GM12801 (cell line): ENCODE results near the gene GMDS.

Experiments
- TF ChIP-seq, protein P1 (sequence below): IDR thresholded peaks from one replicate; pipeline ENCODE4 v1.5.1; 2011; ENCODE audit warnings: control low read depth; ENCODE audit not compliant: insufficient read length; ENCODE audit errors: extremely low read depth

The GMDS gene

DNA sequence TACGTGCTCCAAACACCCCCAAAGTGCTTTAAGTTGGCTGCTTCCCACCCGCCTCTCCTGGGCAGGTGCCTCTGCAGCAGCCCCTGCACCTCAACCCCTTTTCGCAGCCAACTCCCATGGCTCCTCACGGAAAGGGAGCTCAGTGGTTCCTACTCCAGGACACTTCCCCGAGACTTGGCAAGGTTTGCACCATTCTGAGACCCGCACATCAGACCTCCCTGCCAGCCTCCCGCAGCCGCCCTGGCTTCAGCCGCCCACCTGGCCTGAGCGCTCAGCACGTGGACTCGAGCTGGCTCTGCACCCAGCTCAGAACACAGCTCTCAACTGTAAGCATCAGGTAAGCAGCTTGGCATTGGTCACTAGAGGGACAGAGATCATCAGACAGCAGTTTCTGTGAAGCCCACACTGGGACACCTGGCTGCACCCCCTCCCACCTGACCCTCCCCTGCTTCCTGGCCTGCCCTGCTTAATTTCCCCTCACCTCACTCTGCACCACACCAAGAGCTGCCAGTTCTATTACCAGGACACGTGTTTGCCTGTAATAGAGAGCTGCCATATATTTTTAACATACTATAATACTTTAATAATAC lies 28.5 kb downstream of the GMDS start:
- TF ChIP-seq, protein P1, sequence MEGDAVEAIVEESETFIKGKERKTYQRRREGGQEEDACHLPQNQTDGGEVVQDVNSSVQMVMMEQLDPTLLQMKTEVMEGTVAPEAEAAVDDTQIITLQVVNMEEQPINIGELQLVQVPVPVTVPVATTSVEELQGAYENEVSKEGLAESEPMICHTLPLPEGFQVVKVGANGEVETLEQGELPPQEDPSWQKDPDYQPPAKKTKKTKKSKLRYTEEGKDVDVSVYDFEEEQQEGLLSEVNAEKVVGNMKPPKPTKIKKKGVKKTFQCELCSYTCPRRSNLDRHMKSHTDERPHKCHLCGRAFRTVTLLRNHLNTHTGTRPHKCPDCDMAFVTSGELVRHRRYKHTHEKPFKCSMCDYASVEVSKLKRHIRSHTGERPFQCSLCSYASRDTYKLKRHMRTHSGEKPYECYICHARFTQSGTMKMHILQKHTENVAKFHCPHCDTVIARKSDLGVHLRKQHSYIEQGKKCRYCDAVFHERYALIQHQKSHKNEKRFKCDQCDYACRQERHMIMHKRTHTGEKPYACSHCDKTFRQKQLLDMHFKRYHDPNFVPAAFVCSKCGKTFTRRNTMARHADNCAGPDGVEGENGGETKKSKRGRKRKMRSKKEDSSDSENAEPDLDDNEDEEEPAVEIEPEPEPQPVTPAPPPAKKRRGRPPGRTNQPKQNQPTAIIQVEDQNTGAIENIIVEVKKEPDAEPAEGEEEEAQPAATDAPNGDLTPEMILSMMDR: no peak

DNA sequence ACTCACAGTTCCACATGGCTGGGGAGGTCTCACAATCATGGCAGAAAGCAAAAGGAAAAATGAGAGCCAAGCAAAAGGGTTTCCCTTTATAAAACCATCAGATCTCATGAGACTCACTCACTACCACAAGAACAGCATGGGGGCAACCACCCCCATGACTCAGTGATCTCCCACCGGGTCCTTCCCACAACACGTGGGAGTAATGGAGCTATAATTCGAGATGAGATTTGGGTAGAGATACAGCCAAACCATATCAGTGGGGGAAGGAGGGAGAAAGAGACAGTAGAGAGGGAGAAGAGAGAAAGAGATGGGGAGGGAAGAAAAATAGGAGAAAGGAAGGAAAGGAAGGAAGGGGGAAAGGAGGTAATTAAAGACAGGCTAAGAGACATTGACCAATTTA lies 30.1 kb downstream of the GMDS start:
- TF ChIP-seq, protein P1: no peak

DNA sequence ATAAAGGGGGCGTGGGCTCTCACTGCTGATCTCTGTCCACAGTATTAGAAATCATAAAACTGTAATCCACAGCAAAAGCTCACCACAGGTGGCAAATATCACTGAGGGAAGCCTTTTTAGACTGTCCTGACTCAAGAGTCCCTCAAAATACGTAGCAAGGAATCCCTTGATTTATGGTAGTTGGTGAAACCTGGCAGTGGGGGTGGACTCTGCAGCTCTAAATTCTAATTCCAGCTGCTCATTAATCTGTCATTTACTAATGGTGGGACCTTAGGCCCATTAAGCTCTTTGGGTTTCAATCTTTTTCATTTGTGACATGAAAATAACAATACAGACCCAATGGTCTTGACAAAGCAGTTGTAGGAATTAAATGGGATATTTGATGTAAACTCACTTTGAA lies 32.3 kb downstream of the GMDS start:
- TF ChIP-seq, protein P1: no peak

DNA sequence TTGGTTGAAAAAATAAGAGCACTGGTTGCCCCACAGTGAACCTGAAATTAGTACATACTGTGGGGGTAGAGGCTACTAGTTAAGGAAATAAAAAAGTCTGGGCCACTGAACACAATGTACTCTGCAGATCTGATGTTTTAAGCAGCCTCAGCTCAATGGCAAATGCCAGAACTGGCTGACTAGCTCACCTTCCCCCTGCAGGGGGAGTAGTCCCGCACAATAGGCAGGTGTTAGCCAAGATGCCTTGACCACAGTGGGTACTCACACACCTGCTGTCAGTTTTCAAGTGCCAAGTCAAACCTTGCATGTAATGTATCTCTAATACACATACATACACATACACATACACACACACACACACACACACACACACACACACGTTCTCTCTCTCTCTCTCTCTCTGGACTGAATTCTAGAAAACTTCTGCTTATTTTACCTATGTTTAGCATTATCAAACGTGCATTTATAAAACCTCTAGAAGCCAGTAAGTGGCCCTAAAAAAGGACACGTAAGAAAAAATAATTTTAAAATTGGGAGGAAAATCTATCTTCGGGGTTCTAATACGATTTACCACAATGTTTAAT lies 36.1 kb downstream of the GMDS start:
- TF ChIP-seq, protein P1: no peak

DNA sequence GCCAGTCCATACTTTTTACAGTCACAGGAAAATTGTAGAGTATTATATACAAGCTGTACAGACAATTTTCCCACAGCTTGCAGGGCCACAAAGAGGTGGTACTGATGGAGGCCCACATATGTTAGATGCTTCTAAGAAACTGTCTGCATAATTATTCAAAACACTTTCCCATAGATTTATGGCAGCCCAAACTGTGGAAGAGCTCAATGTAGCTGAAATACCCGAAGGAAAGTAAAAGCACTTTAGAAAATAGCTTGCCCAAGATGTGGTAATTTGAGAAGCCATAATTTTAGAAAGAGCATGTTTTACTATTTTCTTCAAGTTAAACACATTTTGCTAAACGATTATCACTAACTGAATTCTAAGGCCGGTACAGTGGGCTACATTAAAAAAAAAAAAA lies 36.9 kb downstream of the GMDS start:
- TF ChIP-seq, protein P1: no peak

DNA sequence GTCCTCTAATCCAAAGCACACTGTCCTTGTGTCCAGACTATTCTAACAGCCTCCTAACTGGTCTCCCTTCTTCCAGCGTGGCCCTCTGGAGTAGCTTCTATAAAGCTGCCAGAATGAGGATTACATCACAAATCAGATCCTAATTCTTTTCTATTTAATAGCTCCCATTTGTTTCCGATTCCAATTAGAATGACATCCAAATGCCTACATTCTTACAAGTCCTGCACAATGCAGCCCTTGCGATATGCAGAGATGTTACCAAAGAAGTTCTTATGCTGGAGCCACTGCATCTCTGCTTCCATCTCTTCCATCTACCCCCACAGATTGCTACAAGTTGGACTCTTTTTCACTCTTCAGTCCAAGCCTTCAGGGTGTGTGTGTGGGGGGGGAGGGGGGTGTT lies 40.0 kb downstream of the GMDS start:
- TF ChIP-seq, protein P1: no peak

DNA sequence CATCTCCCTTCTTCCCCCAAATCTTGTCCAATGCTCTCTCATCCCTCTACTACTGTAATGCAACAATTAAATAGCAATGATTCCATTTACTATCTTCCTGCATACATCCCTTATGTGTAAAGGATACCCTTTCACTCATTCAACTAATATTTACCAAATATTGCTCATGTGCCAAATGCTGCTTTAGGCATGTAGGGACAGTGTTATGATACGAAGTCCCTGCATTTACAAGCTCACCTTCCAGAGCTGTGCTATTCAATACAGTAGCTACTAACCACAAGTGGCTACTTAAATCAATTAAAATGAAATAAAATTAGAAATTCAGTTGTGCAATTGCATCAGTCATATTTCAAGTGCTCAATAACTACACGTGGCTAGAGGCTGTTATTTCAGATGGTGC lies 41.1 kb downstream of the GMDS start:
- TF ChIP-seq, protein P1: no peak

DNA sequence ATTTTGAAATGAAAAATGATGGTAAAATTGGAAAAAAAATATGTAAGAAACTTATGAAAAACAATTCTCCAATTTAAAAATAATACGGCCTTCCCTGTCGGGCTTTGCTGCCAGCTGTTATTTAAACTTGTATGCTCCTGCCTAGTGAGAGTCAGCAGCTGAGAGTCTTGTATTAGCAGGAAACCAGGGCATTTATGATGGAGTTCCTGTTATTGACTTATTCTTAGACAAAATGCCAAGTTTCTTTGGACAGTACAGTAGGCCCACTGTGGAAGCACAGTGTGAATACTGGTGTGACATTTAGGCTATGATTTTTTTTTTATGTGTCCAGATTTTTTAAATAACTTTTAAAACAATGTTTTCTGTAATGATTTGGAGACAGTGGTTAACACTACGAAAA lies 42.1 kb downstream of the GMDS start:
- TF ChIP-seq, protein P1: no peak
